ENCODE measurements around the gene LRRC72.
"Not testable (repeated sequence)": the region's sequence is repeated elsewhere in the genome, so short reads cannot be mapped to it uniquely, and the experiment has no call there.

The LRRC72 gene

DNA sequence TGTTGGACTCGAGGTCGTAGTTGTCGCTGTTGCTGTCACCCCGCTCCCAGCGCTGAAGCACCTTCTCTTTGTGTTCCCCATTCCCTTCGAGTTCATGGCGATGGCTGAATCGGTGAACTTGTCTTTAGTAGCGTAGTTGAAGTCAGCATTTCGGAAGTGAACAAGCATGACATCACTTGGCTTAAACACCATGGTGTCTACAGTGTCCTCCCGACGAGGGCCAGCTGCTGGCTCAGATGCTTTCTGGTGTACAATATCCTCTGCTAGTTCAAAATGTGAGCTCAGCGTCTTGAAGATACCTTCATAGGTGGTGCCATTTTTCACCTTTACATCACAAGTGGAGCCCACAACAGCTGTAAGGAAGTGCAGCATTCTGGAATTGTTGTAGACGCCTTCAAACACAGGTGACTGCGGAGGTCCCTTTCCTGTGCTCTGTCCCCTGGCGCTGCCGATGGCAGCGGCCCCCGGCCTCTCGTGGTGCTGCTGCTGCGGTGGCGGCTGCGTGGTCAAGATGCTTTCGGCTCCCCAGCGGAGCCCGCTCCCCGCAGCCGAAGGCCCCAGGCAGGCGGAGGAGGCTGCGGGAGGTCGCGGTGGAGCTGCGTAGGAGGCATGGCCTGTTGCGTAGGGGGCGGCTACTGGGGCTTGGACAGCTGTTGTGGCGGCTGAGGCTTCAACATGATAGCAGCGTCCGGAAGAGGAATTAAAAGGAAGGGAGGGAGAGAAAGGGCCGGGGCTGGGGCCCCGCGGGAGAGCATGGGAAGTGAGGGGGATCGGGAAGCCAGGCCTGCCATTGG, 59.7 kb downstream of the LRRC72 start:
- H3K9me3 ChIP-seq (ENCODE audit: insufficient read depth, low read depth, low read length) = no peaks in the 10 kb centered on the region
- H3K27me3 ChIP-seq (ENCODE audit: insufficient read depth, low read length) = no peaks in the 10 kb centered on the region
- H3K9ac ChIP-seq (ENCODE audit: low read depth, low read length) = no peak overlapping the region
- no peak overlapping the region for H3K27ac ChIP-seq (ENCODE audit: low read length)
- no peaks in the 10 kb centered on the region for H3K4me1 ChIP-seq (ENCODE audit: insufficient read depth, low read length)
- H3K36me3 ChIP-seq (ENCODE audit: insufficient read depth, low read depth, low read length) = no peaks in the 10 kb centered on the region
- no peak overlapping the region for H3K4me3 ChIP-seq (ENCODE audit: low read length)

DNA sequence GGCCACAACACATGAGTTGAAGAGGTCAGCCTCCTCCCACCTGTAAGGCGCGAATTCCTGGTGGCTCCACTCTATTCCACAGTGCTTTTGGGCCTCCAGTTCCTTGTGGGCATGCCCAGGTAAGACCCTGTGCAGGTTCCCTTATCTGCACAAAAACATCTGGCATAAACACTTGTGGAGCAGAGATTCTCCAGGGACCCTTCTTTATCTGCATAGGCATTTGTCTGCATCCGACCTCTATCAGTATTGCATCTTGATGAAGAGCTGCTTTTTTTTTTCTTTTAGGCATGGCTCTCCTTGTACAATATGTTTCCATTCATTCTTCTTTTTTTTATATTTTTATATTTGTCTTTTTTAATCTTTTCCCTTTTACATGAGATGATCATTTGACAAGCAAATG, 60.5 kb downstream of the LRRC72 start:
- Histone ChIP-seq H3K4me3 (ENCODE audit: low read length) (no peak overlapping the region), H3K36me3 (ENCODE audit: insufficient read depth, low read depth, low read length) (no peaks in the 10 kb centered on the region), H3K9me3 (ENCODE audit: insufficient read depth, low read depth, low read length) (no peaks in the 10 kb centered on the region), H3K9ac (ENCODE audit: low read depth, low read length) (no peak overlapping the region), H3K27ac (ENCODE audit: low read length) (no peak overlapping the region), H3K4me1 (ENCODE audit: insufficient read depth, low read length) (no peaks in the 10 kb centered on the region), H3K27me3 (ENCODE audit: insufficient read depth, low read length) (no peaks in the 10 kb centered on the region)

DNA sequence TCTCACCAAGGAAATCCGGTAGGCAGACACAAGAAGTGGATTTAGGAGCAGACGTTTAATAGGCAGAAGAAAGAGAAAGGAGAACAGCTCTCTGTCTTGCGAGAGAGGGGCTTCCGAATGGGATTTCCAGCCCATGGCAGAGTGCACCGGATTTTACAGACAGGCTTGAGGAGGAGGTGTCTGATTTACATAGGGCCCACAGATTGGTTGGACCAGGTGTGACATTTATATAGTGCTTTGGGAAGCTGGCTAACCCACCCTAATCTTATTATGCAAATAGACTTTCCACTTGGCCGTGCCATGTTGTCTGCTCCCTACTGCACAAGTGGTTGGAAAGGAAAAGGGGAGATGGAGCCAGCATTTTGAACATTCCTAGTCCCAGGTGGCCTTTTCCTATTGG, 61.2 kb downstream of the LRRC72 start:
- H3K27ac ChIP-seq (ENCODE audit: low read length) = no peak overlapping the region
- H3K36me3 ChIP-seq (ENCODE audit: insufficient read depth, low read depth, low read length) = no peaks in the 10 kb centered on the region
- H3K9ac ChIP-seq (ENCODE audit: low read depth, low read length) = no peak overlapping the region
- no peaks in the 10 kb centered on the region for H3K4me1 ChIP-seq (ENCODE audit: insufficient read depth, low read length)
- H3K4me3 ChIP-seq (ENCODE audit: low read length) = no peak overlapping the region
- H3K27me3 ChIP-seq (ENCODE audit: insufficient read depth, low read length) = no peaks in the 10 kb centered on the region
- no peaks in the 10 kb centered on the region for H3K9me3 ChIP-seq (ENCODE audit: insufficient read depth, low read depth, low read length)

DNA sequence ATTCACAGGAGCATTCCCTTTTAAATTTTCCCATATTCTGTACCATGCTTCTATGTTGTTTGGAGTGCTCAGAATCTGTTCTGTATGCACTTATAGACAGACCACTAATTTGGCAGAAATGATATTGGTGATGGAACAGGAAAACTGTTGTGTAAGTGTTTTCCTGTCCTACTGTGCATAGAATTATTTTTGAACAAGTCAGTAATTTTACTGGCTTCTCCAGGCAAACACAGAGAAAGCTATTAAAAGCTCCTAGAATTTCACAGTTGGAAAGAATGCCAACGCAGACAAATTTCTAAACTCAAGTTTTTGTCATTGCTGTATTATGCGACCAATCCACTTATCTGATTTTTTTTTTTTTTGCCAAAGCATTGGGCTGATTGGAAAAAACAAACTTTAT, 63.3 kb downstream of the LRRC72 start:
- no peaks in the 10 kb centered on the region for H3K27me3 ChIP-seq (ENCODE audit: insufficient read depth, low read length)
- no peaks in the 10 kb centered on the region for H3K9me3 ChIP-seq (ENCODE audit: insufficient read depth, low read depth, low read length)
- no peak overlapping the region for H3K27ac ChIP-seq (ENCODE audit: low read length)
- H3K9ac ChIP-seq (ENCODE audit: low read depth, low read length) = no peak overlapping the region
- no peaks in the 10 kb centered on the region for H3K36me3 ChIP-seq (ENCODE audit: insufficient read depth, low read depth, low read length)
- no peak overlapping the region for H3K4me3 ChIP-seq (ENCODE audit: low read length)
- no peaks in the 10 kb centered on the region for H3K4me1 ChIP-seq (ENCODE audit: insufficient read depth, low read length)

DNA sequence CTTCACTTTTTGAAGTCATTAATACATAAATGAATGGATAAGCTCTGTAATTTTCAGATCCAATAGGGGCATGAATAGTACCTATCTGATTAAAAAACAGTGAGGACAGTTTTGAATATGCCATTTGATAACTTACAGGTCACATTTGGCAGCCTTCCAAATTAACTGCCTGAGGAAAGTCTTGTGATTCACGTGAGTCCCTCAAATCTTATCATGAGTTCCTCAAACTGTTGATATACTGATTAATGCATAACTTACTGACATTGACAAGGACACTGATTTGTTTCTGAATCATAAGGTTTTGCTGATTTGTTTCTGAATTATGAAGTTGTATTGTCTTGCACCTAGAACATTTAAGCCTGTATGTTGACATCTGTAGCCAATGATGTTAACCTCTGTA, 63.8 kb downstream of the LRRC72 start:
- no peaks in the 10 kb centered on the region for H3K36me3 ChIP-seq (ENCODE audit: insufficient read depth, low read depth, low read length)
- H3K27me3 ChIP-seq (ENCODE audit: insufficient read depth, low read length) = no peaks in the 10 kb centered on the region
- no peaks in the 10 kb centered on the region for H3K9me3 ChIP-seq (ENCODE audit: insufficient read depth, low read depth, low read length)
- H3K4me1 ChIP-seq (ENCODE audit: insufficient read depth, low read length) = no peaks in the 10 kb centered on the region
- no peak overlapping the region for H3K27ac ChIP-seq (ENCODE audit: low read length)
- H3K4me3 ChIP-seq (ENCODE audit: low read length) = no peak overlapping the region
- no peak overlapping the region for H3K9ac ChIP-seq (ENCODE audit: low read depth, low read length)

DNA sequence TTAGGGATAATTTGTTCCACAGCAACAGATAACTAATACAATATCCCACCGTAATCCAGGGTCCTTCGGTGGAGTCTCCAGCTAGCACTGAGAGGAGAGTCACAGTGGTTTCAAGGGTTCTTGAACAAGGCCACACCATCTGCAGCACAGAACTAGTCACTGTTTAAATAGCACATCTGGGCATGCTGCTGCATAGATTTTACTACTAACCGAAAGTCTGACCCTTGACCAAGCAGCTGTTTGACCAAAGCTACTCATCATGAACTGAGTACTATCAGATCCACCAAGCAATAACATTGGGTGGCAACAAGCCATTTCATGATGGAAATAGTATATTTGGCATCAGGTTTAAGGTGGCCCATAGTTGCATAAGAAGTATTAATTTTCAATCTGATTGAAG, 65.8 kb downstream of the LRRC72 start:
- no peaks in the 10 kb centered on the region for H3K36me3 ChIP-seq (ENCODE audit: insufficient read depth, low read depth, low read length)
- H3K4me3 ChIP-seq (ENCODE audit: low read length) = no peak overlapping the region
- H3K9ac ChIP-seq (ENCODE audit: low read depth, low read length) = no peak overlapping the region
- no peaks in the 10 kb centered on the region for H3K27me3 ChIP-seq (ENCODE audit: insufficient read depth, low read length)
- no peaks in the 10 kb centered on the region for H3K4me1 ChIP-seq (ENCODE audit: insufficient read depth, low read length)
- H3K27ac ChIP-seq (ENCODE audit: low read length) = no peak overlapping the region
- no peaks in the 10 kb centered on the region for H3K9me3 ChIP-seq (ENCODE audit: insufficient read depth, low read depth, low read length)

DNA sequence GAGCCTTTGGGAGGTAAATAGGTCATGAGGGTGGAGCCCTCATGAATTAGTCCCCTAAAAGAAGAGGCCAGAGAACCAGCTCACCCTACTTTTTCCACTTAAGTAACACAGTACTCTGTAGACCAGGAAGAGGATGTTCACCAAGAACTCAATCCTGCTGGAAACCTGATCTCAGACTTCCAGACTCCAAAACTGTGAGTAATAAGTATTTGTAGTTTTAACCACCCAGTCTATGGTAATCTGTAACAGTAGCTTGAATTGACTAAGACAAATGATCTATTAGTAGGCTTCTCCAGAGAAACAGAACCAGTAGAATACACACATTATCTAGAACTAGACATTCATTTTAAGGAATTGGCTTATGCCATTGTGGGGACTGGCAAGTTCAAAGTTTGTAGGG, 67.4 kb downstream of the LRRC72 start:
- Histone ChIP-seq H3K4me1 (ENCODE audit: insufficient read depth, low read length) (peaks cover 6% of the 10 kb centered on the region), H3K9ac (ENCODE audit: low read depth, low read length) (no peak overlapping the region), H3K4me3 (ENCODE audit: low read length) (no peak overlapping the region), H3K9me3 (ENCODE audit: insufficient read depth, low read depth, low read length) (no peaks in the 10 kb centered on the region), H3K27ac (ENCODE audit: low read length) (no peak overlapping the region), H3K36me3 (ENCODE audit: insufficient read depth, low read depth, low read length) (no peaks in the 10 kb centered on the region), H3K27me3 (ENCODE audit: insufficient read depth, low read length) (no peaks in the 10 kb centered on the region)

DNA sequence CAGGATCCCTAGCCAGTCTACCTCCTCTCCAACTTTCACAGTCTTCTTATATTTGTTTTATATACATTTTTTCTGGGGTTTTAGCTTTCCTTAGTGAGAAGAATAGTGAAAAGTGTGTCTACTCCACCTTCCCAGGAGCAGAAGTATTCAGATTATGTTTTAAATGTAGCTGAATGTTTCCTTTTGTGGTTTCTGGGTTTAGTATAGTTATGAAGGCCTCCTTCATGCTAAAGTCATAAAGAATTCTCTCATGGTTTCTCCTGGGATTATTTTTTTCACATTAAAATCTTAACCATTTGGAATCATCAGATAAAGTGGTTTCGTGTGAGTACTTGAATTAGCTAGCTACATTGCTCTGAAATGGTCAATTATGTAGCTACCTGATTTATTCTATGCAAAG, 68.1 kb downstream of the LRRC72 start:
- no peaks in the 10 kb centered on the region for H3K9me3 ChIP-seq (ENCODE audit: insufficient read depth, low read depth, low read length)
- peaks cover 6% of the 10 kb centered on the region for H3K4me1 ChIP-seq (ENCODE audit: insufficient read depth, low read length)
- no peaks in the 10 kb centered on the region for H3K27me3 ChIP-seq (ENCODE audit: insufficient read depth, low read length)
- H3K36me3 ChIP-seq (ENCODE audit: insufficient read depth, low read depth, low read length) = no peaks in the 10 kb centered on the region
- H3K9ac ChIP-seq (ENCODE audit: low read depth, low read length) = no peak overlapping the region
- no peak overlapping the region for H3K4me3 ChIP-seq (ENCODE audit: low read length)
- no peak overlapping the region for H3K27ac ChIP-seq (ENCODE audit: low read length)

DNA sequence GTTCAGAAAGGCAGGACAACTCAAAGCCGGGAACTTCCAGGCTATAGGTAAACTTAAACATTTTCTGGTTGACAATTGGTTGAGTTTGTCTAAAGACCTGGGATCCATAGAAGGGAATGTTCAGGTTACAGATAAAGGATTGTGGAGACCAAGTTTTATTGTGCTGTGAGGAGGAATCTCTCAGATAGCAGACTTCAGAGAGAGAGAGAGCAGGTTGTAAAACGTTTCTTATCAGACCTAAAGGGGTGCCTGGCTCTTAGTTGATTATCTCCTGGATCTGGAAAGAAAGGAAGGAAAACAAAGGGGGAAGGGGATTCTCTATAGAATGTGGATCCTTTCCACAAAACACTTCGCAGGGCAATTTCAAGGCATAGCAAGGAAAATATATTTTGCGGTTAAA, 69.0 kb downstream of the LRRC72 start:
- not testable (repeated sequence) for H3K9me3 ChIP-seq (ENCODE audit: insufficient read depth, low read depth, low read length); H3K36me3 ChIP-seq (ENCODE audit: insufficient read depth, low read depth, low read length); H3K9ac ChIP-seq (ENCODE audit: low read depth, low read length); H3K4me1 ChIP-seq (ENCODE audit: insufficient read depth, low read length); H3K27me3 ChIP-seq (ENCODE audit: insufficient read depth, low read length); H3K4me3 ChIP-seq (ENCODE audit: low read length); H3K27ac ChIP-seq (ENCODE audit: low read length)

DNA sequence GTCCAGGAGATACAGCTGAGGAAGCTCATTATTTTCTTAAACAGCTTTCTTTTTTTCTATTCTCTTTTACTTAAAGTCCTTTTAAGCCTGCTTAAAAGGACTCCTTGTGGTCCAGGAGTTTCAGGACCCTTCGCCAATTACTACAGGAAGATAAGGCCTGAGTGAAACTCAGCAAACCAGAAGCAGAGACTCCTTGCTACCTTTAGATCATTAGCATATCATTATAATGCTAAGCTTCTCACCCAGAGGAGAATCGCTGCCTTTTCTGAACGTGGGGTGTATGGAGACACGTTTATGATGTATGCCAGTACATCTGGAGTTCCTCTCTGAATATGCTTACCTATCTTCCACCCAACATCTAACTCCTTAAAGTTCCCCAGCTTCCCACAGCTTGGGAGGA, 71.4 kb downstream of the LRRC72 start:
- peaks cover 6% of the 10 kb centered on the region for H3K4me1 ChIP-seq (ENCODE audit: insufficient read depth, low read length)
- H3K9ac ChIP-seq (ENCODE audit: low read depth, low read length) = no peak overlapping the region
- H3K9me3 ChIP-seq (ENCODE audit: insufficient read depth, low read depth, low read length) = no peaks in the 10 kb centered on the region
- H3K36me3 ChIP-seq (ENCODE audit: insufficient read depth, low read depth, low read length) = peaks cover 14% of the 10 kb centered on the region; the same call in 1 of the 2 replicates
- no peaks in the 10 kb centered on the region for H3K27me3 ChIP-seq (ENCODE audit: insufficient read depth, low read length)
- H3K27ac ChIP-seq (ENCODE audit: low read length) = no peak overlapping the region
- no peak overlapping the region for H3K4me3 ChIP-seq (ENCODE audit: low read length)

DNA sequence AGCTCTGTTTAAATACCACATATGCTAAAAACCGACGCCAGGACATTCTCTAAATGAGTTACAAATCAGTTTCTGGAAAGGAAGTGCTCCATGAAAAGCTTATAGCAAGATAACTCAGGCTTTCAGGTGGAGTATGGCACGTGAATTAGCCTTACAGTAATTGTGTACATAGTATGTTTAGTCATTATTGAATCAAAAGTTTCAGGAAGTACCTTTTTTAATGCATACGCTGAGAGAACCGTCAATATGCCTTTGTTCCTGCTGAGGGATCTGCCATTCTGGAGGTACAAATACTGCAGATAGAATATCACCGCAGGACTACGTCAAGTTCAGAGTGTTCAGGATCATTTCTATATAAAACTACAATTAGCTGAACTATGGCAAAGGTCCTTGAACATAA, 73.2 kb downstream of the LRRC72 start:
- no peak overlapping the region for H3K4me3 ChIP-seq (ENCODE audit: low read length)
- H3K27ac ChIP-seq (ENCODE audit: low read length) = no peak overlapping the region
- H3K9me3 ChIP-seq (ENCODE audit: insufficient read depth, low read depth, low read length) = no peaks in the 10 kb centered on the region
- peaks cover 18% of the 10 kb centered on the region; the same call in 1 of the 2 replicates for H3K36me3 ChIP-seq (ENCODE audit: insufficient read depth, low read depth, low read length)
- no peaks in the 10 kb centered on the region for H3K27me3 ChIP-seq (ENCODE audit: insufficient read depth, low read length)
- no peak overlapping the region for H3K9ac ChIP-seq (ENCODE audit: low read depth, low read length)
- H3K4me1 ChIP-seq (ENCODE audit: insufficient read depth, low read length) = peaks cover 6% of the 10 kb centered on the region

DNA sequence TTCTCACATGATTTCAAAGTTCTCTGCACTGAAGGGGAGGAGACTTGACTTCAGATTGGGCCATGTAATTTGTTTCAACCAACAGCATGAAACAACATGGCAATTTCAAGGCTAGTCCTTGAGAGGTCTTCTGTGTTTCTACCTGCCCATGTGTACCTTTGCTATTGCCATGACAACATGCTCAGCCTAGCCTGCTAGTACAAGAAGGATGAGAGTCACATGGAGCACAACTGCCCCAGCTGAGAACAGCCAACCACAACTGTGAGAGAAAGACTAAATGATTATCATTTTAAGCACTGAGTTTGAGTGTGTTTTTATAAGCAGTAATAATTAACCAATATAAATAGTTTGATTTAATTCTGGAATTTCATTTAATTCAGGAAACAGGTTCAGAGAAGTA, 77.0 kb downstream of the LRRC72 start:
- H3K4me1 ChIP-seq (ENCODE audit: insufficient read depth, low read length) = no peaks in the 10 kb centered on the region; the same call in 1 of the 2 replicates
- H3K27me3 ChIP-seq (ENCODE audit: insufficient read depth, low read length) = no peaks in the 10 kb centered on the region
- H3K9me3 ChIP-seq (ENCODE audit: insufficient read depth, low read depth, low read length) = no peaks in the 10 kb centered on the region
- H3K27ac ChIP-seq (ENCODE audit: low read length) = no peak overlapping the region
- H3K36me3 ChIP-seq (ENCODE audit: insufficient read depth, low read depth, low read length) = peaks cover 18% of the 10 kb centered on the region; the same call in 1 of the 2 replicates
- no peak overlapping the region for H3K4me3 ChIP-seq (ENCODE audit: low read length)
- no peak overlapping the region for H3K9ac ChIP-seq (ENCODE audit: low read depth, low read length)
